ENCODE measurements around the gene SMPD4. TPM values are rescaled to one million over a fixed set of nuclear protein-coding genes. Genes with fewer than 3 reads are reported as not detected.
"Not testable (repeated sequence)": the region's sequence is repeated elsewhere in the genome, so short reads cannot be mapped to it uniquely, and the experiment has no call there.

Gene SMPD4
- total RNA-seq, 1 experiment from 2014 or later = 98.9 TPM

- H3K4me3 ChIP-seq (replicated peaks in 1 of 2; ENCODE audit: low read depth in 1 of 2, low read length in 2 of 2); RAD21 ChIA-PET (ENCODE audit: low non-redundant PET in 1 of 2, low total read pairs in 2 of 2, uncharacterized antibody in 2 of 2, unreplicated experiment in 2 of 2); CTCF ChIA-PET; H3K9me3 ChIP-seq (ENCODE audit: control insufficient read depth in 1 of 2, insufficient read depth in 1 of 2, low read depth in 1 of 2, low read length in 2 of 2); H3K4me1 ChIP-seq (ENCODE audit: control insufficient read depth in 1 of 2, insufficient read depth in 2 of 2, low read length in 2 of 2); POLR2A ChIA-PET; ATAC-seq; H4K20me1 ChIP-seq (ENCODE audit: insufficient read depth); H3K27me3 ChIP-seq (ENCODE audit: insufficient read depth, low read length); H2AFZ ChIP-seq (ENCODE audit: low read depth, low read length, poor library complexity, severe bottlenecking); intact Hi-C loops (cut with micrococcal nuclease); H3K9me2 ChIP-seq (ENCODE audit: insufficient read depth); H3K79me2 ChIP-seq (ENCODE audit: insufficient read depth, low read length); BruUV-seq (replicated peaks); H3K4me2 ChIP-seq (ENCODE audit: low read length); H3K36me3 ChIP-seq (ENCODE audit: control insufficient read depth in 1 of 2, insufficient read depth in 2 of 2, low read length in 2 of 2); H3K9ac ChIP-seq (ENCODE audit: low read length); DNase-seq (ENCODE audit: low read depth, low spot score); H3K27ac ChIP-seq (ENCODE audit: low read depth, low read length): not testable (repeated sequence)
These were observed 78.6 kb downstream of the SMPD4 start for GRCh38 chr2:130102597-130103363.

Other genes with a start within 250 kb of the SMPD4 start
- gene RAB6C, start 201.9 kb downstream of the SMPD4 start, total RNA-seq (2021; ENCODE audit: unreplicated experiment) = not detected
- 3.5 TPM for gene POTEF, start 52.4 kb downstream of the SMPD4 start, total RNA-seq (2021; ENCODE audit: unreplicated experiment)
- 3.2 TPM for gene CCDC74B, start 36.5 kb downstream of the SMPD4 start, total RNA-seq (2021; ENCODE audit: unreplicated experiment)
- gene MZT2B, start 660 bp upstream of the SMPD4 start, total RNA-seq (2021; ENCODE audit: unreplicated experiment) = 334 TPM
- not detected for gene TUBA3E, start 16.8 kb upstream of the SMPD4 start, total RNA-seq (2021; ENCODE audit: unreplicated experiment)
- 121 TPM for gene IMP4, start 161.3 kb upstream of the SMPD4 start, total RNA-seq (2021; ENCODE audit: unreplicated experiment)
- 52.4 TPM for gene PTPN18, start 174.5 kb upstream of the SMPD4 start, total RNA-seq (2021; ENCODE audit: unreplicated experiment)